NCI-H187 (cell line): ENCODE measurements around the gene DNAH1.
"Not testable (repeated sequence)": the region's sequence is repeated elsewhere in the genome, so short reads cannot be mapped to it uniquely, and the experiment has no call there.

ENCODE experiments used
- DNase-seq, 2 experiments: peaks; one replicate each; lab custom pipeline; 2025; lab: John Stamatoyannopoulos, UW

The DNAH1 gene

DNA sequence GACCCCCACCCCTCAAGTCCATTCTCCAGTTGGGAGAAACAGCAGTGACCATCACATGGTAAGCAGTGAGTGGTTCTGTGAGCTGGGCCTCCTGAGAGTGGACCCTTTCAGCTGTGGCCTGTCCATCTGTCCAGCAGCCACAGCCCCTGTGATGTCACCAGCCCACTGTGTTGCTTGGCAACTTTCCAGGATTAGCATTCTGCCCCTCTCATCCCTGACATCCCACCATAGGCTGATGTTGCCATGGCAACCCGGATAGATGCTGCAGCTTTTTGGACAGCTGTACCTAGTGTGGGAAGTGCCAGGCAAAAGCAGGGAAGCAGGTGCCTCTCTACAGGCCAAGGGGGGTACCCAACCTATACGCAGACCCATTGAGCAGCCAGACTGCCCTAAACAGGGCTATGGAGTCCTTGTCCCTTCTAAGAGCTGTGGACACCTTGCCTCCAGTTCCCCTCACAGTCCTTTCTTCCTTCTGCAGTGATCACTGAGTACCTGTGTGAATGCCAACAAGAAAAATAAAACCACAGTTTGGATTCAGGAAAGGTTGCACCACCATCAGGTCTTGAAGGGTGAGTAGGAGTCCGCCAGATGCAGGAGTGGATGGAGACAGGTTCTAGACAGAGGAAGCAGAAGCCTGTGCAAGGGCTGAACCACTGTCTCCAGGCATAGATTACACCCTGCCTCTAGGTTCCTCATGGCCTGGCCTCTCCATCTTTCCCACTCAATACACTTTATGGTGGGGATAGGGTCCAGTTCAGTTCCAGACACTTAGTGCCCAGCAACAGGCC, at the start of gene DNAH1:
DNAH1 (plus strand) TSS at position 343 of the 788 bp plus-strand sequence. CDS start 6,124 bp downstream, outside the sequence.
- no peak for DNase-seq

DNA sequence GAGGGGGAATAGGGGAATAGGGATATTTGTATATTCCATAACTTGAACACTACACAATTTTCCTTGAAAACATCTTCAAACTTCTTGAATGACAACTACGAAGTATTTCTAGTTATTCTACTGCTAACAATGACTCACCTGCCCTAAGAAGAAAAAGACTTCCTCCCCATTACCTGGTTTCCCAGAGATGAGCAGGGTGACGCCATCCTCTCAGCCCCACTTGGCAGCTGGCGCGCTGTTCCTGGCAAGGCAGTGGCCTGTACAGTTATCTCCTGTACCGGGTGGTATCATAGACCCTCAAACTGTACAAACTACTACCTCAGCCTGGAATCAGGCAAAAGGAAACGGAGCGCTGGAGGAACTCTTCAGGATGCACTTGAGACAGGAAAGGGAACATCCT, 48.1 kb upstream of the DNAH1 start:
- DNase-seq = no peak

- no peak for DNase-seq
These were observed 46.3 kb upstream of the DNAH1 start for GRCh38 chr3:52269776-52270175.

DNA sequence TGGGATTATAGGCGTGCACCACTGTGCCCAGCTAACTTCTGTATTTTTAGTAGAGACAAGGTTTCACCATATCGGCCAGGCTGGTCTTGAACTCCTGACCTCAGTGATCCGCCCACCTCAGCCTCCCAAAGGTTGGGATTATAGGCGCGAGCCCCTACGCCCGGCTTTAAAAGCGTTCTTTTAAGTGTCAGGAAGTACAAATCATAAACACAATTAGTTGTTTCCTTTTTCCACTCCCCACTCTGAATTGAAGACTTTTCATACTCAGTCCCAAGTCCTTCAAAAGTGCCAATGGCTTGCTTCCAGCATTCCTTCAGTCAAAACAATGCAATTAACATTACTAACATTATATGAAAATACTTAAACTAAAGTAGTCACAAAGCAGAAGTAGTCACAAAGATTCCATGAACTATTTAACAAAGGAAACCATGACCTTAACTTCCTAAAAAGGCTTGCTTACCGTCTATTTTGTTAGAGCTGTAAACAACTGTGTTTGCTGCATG, 45.8 kb upstream of the DNAH1 start:
- DNase-seq = no peak

DNA sequence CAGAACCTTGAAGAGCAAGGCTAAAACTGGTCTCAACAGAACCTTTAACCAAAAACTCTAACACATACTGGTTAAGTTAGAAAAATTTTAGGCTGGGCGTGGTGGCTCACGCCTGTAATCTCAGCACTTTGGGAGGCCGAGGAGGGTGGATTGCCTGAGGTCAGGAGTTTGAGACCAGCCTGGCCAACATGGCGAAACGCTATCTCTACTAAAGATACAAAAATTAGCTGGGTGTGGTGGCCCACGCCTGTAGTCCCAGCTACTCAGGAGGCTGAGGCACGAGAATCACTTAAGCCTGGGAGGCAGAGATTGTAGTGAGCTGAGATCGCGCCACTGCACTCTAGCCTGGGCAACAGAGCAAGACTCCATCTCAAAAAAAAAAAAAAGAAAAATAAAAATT, 43.9 kb upstream of the DNAH1 start:
- DNase-seq = not testable (repeated sequence)

GRCh38 chr3:52272831-52273230, 43.3 kb upstream of the DNAH1 start:
- DNase-seq = no peak

GRCh38 chr3:52274781-52275180, 41.3 kb upstream of the DNAH1 start:
- DNase-seq = not testable (repeated sequence)

DNA sequence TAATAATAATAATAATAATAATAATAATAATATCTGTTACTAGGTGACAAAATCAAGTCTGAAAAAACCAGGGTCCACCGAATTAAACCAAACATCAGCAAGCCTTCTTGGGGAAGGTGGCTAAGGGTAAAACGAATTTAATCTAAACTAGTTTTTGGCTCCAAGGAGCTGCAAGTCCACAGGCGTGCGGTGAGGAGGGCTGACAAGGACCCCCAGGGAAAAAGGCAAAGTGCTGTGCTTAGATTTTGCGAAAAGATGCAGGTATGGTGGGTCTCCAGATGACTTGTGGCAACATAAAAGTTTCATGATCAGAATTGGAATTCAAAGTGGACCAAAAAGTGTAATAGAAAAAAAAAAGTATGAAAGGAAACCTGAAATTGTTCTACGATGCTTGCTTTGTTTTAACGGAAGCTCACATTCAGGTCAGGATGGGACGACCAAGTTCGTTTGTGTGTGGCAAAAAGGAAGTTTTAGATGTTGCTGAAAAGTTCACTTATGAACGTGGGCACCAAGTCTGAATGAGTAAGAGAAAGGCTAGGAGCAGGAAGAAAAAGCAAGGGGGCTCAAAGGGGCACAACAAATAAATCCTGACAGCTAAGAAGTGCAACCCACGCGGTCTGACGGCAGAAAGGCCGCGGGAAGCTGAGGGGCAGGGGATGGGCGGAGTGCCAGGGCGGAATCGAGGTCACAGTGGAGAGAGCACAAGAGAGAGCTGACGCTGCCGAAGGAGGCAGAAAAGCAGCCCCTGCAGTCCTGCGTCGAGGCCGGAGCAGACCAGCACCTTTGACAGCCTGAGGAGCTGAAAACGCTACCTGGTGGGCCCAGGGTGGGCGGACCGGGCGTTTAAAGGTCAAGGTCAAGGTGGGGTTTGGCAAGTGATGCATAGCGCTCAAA, 38.8 kb upstream of the DNAH1 start:
- DNase-seq = no peak

- DNase-seq = peak in 1 of 2 experiments; percentile 21
These were observed 38.1 kb upstream of the DNAH1 start for GRCh38 chr3:52277972-52278509.

DNA sequence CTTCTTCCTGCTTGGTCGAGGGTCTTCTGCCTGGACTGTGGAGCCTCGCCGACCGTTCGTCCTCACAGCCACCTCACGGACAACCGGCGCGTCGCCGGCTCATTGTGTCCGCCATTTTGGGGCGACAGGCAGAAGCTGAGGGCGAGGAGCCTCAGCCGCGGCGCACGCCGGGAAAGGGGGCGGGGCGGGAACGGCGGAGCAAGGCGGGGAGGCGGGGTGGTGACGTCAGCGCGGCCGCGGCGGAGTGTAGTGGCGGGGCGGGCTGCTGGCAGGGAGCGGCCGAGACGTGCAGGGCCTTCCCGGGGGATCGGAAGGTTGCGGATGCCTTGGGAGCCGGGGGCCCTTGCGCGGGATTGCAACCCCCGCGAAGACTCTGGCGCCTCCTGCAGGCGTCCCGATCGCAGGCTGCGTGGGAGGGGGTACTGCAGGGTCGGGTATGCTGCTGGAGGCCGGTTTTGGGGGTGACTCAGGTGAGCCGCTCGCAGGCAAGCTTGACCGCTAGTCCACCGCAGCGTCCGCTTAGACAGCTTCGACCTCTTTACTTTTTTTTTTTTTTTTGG, 37.5 kb upstream of the DNAH1 start, which contains the start of gene WDR82:
WDR82 (minus strand) TSS at position 140 of the 560 bp plus-strand sequence. CDS start 288 bp downstream, outside the sequence.
- DNase-seq = peak; percentile 46 to 81

- no peak for DNase-seq
These were observed 36.5 kb upstream of the DNAH1 start for GRCh38 chr3:52279596-52279995.

DNA sequence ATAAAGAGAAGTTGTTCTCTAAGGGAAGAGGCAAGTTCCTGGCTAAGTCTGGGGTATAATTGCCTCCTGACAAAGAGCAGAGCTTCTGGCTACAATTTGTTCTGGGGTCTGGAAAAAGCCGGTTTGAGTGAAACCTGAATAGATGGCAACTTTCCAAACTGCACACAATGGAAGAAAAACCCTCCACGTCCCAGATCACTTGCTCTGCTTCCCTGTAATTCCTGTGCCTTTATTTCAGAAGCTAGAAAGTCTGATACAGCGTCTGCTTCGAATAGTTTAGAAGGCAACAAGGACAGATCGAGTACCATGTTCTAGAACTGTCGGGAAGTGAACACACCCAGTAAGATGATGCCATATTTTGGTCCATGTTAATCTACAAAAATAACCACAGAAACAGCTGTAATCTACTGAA, 36.1 kb upstream of the DNAH1 start:
- DNase-seq = no peak

DNA sequence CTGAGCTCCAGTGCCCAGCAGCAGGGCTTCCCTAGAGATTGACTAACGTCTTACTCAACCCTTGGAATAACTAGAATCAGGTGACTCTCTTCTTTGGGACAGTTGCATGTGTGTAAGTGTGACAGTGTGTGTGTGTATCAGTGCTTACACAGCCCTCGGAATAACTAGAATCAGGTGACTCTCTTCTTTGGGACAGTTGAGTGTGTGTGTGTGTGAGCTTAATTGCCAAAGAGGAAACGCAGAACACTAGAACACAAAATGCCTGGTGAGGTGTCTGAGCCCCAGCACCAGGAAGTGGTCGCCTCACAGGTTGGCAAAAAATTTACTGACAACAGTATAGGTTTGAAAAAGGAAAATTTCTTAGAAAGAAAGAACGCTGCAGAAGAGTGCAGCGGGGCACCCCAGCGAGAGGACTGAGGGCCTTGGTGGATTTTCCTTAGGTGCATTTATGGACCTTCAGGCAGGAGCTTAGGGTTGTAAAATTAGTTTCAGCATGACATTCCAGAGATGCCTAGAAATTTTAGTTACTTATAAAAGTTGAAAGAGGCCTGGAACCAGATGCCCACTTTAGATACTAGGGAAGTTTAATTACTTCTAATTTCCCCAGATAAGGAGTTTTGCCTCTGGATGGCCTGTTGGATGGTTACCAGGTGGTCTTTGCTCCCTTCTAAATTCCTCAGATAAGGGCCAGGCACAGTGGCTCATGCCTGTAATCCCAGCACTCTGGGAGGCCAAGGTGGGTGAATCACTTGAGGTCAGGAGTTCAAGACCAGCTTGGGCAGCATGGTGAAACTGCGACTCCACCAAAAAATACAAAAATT, 33.9 kb upstream of the DNAH1 start:
- DNase-seq = no peak

- DNase-seq = no peak
These were observed 32.8 kb upstream of the DNAH1 start for GRCh38 chr3:52283306-52283705.

DNA sequence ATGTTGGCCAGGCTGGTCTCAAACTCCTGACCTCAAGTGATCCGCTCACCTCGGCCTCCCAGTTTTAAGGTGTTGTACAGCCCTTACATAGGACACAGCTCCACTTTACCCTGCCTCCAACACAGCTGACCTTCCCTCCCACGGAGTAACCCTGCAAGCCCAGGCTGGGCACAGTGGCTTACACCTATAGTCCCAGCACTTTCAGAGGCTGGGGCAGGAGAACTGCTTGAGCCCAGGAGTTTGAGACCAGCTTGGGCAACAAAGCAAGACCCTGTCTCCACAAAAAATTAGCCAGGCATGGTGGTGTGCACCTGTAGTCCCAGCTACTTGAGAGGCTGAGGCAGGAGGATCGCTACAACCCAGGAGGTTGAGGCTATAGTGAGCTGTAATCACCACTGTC, 32.1 kb upstream of the DNAH1 start:
- not testable (repeated sequence) for DNase-seq

- DNase-seq = no peak
These were observed 29.4 kb upstream of the DNAH1 start for GRCh38 chr3:52286777-52287110.

DNA sequence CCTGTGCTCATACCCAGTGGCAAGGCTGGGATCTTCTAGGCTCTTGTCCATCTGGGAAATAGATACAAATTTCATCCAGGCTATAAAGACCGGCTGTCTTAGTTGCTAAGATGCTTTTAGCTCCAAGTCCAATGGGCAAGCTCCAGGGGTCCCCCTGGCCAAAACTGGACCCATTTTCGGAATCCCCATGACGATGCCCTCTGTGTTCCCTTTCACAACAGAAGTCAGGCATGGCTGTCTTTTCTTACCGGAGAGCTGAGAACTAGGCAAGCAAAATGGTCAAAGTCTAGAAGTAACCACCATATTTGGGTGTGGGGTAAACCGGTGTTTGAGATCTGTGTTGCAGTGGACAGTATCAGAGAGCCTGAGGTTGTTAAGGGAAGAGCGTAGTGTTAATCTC, 27.4 kb upstream of the DNAH1 start:
- no peak for DNase-seq

DNA sequence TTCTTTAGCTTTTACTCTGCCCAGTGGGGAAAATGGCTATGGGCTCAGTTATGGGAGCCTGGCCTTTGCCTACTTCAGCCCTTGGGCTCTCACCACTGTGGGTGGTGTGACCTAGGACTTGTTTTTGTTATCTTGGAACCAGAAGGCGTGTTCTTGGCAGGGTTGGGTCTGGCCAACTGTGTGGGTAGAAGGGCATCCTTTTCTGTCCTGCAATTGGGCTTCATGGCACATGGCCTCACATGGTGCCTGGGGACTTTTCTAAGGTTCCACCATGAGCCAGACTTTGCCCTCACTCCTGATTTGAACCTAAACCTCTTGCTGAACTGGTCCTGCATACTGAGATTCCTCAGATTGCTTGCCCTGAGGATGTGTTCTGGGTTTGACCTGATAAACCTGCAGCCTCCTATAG, 26.8 kb upstream of the DNAH1 start:
- no peak for DNase-seq

DNA sequence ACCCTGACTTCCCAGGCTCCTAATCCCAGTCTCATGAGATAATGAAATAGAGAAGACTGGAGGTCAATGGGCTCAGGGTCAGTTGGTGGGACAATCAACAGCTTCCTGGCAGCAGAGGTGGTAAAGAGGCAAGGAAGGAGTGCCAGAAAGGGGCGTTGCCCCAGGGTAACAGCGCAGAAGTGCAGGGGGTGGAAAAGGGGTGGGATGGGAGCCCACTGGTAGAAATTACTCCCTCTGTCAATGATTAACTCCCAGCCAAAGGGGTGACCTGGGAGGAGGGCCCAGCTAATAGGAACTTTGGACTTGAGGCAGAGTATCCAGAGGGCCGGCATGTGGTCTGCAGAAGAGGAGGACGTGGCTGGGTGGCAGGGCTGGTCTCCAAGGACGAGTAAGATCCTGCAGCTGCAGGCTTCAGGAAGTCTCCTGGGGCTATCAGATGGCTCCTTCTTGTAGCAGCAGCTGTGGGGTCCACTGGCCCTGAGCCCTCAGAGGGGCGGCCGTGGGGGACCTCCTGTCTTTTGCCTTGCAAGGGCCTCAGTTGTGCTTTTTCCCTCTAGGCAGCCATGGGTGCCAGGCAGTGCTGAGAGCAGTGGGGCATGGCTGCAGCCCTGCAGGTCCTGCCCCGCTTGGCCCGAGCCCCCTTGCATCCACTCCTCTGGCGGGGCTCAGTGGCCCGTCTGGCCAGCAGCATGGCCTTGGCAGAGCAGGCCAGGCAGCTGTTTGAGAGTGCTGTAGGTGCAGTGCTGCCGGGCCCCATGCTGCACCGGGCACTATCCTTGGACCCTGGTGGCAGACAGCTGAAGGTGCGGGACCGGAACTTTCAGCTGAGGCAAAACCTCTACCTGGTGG, 26.1 kb upstream of the DNAH1 start:
- DNase-seq = no peak
